Memory B cell (primary cell): Measurements from ENCODE around the gene TMEM204.

Experiments used
- ATAC-seq: fragments of 150-1000 bp; cut with Tn5 transposase; 2 replicates; pipeline ENCODE4 v1.10.0; 2021; ENCODE audit warnings: low read depth, mild to moderate bottlenecking, moderate library complexity
- DNase-seq, 2 donors: peaks; one replicate each; pipeline ENCODE4 v3.0.0; 2022; ENCODE audit warnings: low spot score in 2 of 2
- H3K27ac Mint-ChIP-seq: one replicate; pipeline ENCODE4 v1.8.0; 2022; ENCODE audit warnings: mild to moderate bottlenecking, moderate library complexity, mixed read lengths
- H3K27me3 Mint-ChIP-seq: one replicate; pipeline ENCODE4 v1.8.0; 2022; ENCODE audit warnings: mixed read lengths
- H3K36me3 Mint-ChIP-seq: one replicate; pipeline ENCODE4 v1.8.0; 2022; ENCODE audit warnings: mild to moderate bottlenecking, mixed read lengths
- H3K4me1 Mint-ChIP-seq: one replicate; pipeline ENCODE4 v1.8.0; 2022; ENCODE audit warnings: mixed read lengths
- H3K4me3 Mint-ChIP-seq: one replicate; pipeline ENCODE4 v1.8.0; 2022; ENCODE audit warnings: mild to moderate bottlenecking, moderate library complexity, mixed read lengths
- H3K9me3 Mint-ChIP-seq: one replicate; pipeline ENCODE4 v1.8.0; 2022; ENCODE audit warnings: mixed read lengths

TMEM204 gene

DNA sequence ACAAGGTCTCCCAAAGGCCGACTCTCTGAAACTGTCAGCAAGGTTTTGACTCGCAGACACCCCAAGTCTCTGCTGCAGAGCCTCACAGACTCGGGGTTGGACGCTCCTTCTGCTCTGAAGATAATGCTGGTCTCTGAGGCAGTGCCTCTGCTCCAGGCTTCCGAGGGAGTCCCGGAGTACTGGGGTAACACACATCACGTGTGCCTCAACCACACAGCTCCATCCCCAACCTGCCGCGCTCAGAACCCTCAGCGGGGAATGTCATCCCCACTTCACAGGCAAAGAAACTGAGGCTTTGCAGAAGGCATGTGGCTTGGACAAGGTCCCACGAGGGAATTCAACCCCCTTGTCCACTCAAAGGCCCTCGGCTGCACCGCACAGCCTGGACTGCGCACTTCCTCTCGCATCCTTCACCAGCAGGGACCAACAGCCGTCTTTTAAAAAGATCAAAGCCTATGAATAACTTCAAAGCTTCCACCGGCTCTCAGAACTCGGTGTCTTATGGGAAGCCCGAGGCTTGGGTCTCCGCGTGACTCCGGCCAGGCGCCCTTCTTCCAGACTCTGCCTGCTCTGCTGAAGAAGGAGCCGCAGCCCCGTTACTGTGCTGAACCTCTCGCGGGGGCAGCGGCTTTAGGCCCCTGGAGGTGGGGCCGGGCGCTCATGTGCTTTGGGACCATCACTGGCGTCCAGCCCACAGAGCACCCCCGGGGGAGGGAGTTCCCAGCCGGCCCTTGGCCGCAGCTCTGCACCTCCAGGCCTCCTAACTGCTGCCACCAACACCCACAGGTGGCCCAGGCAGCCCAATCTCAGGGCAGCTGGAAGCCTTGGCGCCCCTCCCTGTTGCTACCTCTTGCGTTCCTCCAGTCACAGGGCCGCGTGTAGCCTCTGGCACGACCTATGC lies 2.2 kb downstream of the TMEM204 start:
- H3K36me3 Mint-ChIP-seq, result no peaks in the 10 kb centered on the region
- peaks cover 2% of the 10 kb centered on the region for H3K27me3 Mint-ChIP-seq
- no peaks in the 10 kb centered on the region for H3K9me3 Mint-ChIP-seq
- ATAC-seq (no peak), DNase-seq (no peak)
- H3K27ac Mint-ChIP-seq, result no peak overlapping the region
- H3K4me1 Mint-ChIP-seq, result peaks cover 16% of the 10 kb centered on the region
- no peak overlapping the region for H3K4me3 Mint-ChIP-seq

DNA sequence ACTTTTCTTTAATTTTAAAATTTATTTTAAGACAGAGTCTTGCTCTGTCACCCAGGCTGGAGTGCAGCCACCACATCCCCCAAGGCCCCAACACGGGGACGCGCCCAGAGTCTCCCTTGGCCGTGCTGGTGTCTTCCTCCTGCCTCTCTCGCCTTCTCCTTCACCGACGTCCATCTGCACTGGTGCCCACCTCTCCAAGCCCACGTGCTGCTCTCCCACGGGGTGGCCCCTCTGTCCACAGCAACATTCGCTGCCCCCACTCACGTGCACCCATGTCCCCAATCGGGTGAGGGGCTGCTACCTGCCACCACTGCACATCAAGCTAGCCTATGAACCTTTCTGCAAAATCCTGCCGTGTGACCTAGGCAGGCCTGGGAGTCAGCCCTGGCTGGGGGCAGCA lies 3.1 kb downstream of the TMEM204 start:
- Mint-ChIP-seq H3K9me3 (no peaks in the 10 kb centered on the region), H3K4me3 (no peak overlapping the region), H3K4me1 (peaks cover 16% of the 10 kb centered on the region), H3K27ac (no peak overlapping the region), H3K27me3 (peaks cover 2% of the 10 kb centered on the region), H3K36me3 (no peaks in the 10 kb centered on the region)
- no peak for DNase-seq
- no peak for ATAC-seq

DNA sequence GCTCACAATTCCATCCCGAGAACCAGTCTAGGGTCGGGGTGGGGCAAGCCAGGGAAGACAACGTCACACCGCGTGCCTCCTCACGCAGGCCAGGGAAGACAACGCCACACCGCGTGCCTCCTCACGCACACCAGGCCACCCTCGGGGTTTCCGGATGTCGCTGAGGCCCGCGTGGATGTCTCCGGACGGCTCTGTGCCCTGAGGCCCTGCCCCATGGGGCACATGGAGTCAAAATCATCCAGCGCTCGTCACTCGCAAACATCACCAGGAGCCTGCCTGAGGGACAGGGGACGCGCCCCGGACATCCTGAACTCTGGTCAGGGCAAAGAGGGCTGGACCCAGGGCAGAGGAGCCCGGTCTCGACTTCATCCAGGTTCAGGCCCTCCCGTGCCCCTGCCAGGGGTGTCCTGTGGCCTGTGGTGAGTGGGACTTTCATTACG lies 3.7 kb downstream of the TMEM204 start:
- Mint-ChIP-seq H3K27ac (no peak overlapping the region), H3K36me3 (no peaks in the 10 kb centered on the region), H3K4me3 (no peak overlapping the region)

DNA sequence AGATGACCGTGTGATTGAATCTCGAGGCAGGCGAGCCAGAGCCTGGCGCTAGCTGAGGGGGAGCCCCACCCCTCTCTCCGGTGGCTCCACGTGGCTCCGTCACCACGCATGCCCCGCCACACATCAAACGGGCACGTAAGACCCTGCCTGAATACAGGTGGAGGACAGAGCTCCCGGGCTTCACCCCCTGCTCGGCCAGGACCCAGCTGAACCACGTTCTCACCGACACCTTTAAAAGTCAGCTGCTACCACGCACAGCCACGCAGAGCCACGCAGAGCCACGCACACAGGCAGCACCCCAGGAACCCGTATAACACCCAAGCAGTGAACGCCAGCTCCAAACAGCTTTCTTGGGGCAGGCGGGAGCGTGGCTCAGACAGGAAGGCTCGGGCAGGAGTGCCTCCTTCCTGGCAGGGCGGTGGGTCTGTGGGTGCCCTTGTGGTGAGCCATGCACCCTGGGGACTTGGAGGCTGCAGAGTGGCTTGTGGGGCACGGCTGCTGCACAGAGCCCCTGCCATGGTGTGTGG lies 4.4 kb downstream of the TMEM204 start:
- no peak overlapping the region for H3K4me3 Mint-ChIP-seq
- H3K27ac Mint-ChIP-seq, result no peak overlapping the region
- H3K4me1 Mint-ChIP-seq, result peaks cover 16% of the 10 kb centered on the region
- DNase-seq (no peak), ATAC-seq (peak; percentile 26)
- no peaks in the 10 kb centered on the region for H3K36me3 Mint-ChIP-seq
- H3K9me3 Mint-ChIP-seq, result no peaks in the 10 kb centered on the region
- peaks cover 2% of the 10 kb centered on the region for H3K27me3 Mint-ChIP-seq

More for the DNA sequence above, 3.7 kb downstream of the TMEM204 start:
- no peak for ATAC-seq
- peaks cover 2% of the 10 kb centered on the region for H3K27me3 Mint-ChIP-seq
- no peak for DNase-seq
- no peaks in the 10 kb centered on the region for H3K9me3 Mint-ChIP-seq
- peaks cover 16% of the 10 kb centered on the region for H3K4me1 Mint-ChIP-seq

DNA sequence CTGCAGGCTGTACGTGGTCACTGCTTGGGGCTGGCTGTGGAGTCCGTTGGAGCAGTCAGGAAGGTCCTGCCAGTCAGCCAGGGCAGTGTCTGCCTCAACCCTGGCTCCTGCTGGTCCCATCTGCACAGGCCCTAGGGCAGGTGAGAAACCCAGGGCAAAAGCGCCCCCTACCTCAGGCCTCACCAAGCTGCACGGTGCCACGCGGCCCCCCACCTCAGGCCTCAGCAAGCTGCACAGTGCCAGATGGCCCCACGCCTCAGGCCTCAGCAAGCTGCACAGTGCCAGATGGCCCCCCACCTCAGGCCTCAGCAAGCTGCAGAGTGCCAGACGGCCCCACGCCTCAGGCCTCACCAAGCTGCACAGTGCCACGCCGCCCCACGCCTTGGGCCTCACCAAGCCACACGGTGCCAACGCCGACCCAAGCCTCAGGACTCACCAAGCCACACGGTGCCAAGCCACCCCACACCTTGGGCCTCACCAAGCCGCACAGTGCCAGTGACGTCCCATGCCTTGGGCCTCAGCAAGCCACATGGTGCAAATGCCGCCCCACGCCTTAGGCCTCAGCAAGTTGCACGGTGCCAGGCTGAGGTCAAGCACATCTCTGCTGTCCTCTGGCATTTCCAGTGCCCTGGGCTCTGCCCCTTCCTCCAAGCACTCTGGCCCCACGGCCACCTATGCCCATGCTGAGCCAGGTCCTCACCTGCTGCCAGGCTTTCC lies 5.5 kb downstream of the TMEM204 start:
- peaks cover 2% of the 10 kb centered on the region for H3K27me3 Mint-ChIP-seq
- H3K4me1 Mint-ChIP-seq, result peaks cover 21% of the 10 kb centered on the region
- H3K27ac Mint-ChIP-seq, result peak overlapping the region; percentile 58
- peak; percentile 74 for ATAC-seq
- no peak overlapping the region for H3K4me3 Mint-ChIP-seq
- DNase-seq, result peak in 1 of 2 donors; percentile 43
- H3K36me3 Mint-ChIP-seq, result no peaks in the 10 kb centered on the region
- H3K9me3 Mint-ChIP-seq, result no peaks in the 10 kb centered on the region

DNA sequence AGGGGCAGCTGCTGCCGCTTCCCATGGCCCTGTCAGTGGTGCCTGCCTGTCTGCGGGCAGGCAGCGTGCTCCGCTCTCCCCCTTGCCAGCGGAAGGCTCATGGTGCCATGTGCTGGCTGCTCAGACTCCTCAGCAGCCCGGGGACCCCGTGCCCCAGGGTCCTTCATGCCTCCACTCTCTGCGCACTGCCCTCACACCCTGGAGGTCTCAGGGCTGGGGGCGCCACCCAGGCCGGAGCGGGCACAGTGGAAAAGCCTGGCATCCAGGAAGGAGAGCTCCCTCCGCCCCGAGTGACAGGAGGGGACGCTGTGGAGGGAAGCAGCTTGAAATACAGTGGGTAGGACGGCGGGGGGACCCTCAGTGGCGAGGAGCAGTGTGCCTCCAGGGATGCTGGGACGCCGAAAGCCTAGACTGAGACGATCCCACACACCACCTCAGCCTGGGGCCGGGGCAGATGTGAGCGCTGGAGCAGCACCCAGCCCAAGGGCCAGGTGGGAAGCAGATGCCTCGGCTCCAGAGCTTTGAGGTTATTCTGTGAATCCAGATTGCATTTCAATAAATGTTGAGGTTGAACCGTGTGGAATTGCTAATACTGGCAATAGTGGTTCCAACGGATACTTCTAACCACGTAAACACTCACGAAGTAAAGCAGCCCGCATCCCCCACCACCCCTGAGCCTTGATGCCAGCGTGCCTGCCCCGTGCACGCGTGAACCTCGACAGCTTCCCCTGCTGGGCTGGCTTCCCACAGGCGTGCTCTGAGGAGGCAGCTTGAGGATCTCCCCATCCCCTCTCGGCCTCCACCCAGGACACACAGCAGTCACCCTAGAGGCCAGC lies 6.5 kb downstream of the TMEM204 start:
- Mint-ChIP-seq H3K9me3 (no peaks in the 10 kb centered on the region), H3K27ac (peak overlapping the region; percentile 58), H3K4me3 (no peak overlapping the region), H3K4me1 (peaks cover 20% of the 10 kb centered on the region), H3K27me3 (peaks cover 1% of the 10 kb centered on the region), H3K36me3 (no peaks in the 10 kb centered on the region)
- no peak for ATAC-seq
- no peak for DNase-seq

DNA sequence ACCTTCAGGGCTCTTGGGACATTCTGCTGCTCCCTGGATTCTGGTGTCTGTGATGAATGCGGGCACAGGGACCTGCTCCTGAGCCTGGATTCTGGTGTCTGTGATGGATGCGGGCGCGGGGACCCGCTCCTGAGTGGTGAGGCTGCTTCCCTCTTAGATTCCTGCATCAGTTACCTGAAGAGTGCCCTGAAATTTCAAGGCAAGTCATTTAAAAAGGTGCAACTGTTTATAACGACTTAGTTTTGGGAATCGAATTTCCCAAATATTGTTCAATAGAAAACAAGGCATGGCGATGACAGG lies 7.0 kb downstream of the TMEM204 start:
- H3K4me1 Mint-ChIP-seq, result peaks cover 20% of the 10 kb centered on the region
- DNase-seq (no peak), ATAC-seq (no peak)
- H3K27me3 Mint-ChIP-seq, result no peaks in the 10 kb centered on the region
- no peak overlapping the region for H3K4me3 Mint-ChIP-seq
- H3K27ac Mint-ChIP-seq, result no peak overlapping the region
- no peaks in the 10 kb centered on the region for H3K36me3 Mint-ChIP-seq
- H3K9me3 Mint-ChIP-seq, result no peaks in the 10 kb centered on the region

DNA sequence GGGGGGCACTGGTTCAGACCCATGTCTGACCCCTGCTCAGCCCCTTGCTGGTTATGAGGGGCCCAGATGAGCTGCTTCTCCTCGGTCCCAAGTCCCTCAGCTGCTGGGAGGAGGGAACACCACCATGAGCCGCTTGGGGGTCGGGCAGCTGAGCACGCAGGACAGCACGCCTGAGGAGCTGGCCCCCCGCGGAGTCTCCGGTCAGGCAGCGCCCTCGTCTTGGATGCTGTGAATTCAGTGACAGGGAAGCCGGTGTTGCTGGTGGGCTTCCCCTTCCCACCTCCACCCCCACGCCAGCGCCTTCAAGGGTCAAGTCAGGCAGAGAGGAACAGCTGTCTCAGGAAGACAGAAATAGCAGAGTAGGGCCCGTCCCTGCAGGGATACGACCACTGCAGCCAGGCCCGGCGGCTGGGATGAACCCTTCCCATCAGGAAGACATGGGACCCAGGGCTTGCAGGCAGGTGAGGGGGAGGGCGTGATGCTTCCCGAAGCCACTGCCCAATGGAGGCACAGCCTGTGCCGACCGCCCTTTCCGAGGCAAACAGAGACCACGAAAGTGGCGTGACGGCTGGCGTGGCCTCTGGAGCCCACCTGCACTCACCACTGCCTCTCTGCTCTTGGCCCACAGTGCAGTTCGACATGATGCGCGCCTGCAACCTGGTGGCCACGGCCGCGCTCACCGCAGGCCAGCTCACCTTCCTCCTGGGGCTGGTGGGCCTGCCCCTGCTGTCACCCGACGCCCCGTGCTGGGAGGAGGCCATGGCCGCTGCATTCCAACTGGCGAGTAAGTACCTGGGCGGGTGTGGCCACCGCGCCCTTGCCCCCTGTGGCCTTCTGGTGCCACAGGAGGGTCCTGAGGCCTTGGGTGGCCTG lies 8.1 kb downstream of the TMEM204 start:
- no peak for ATAC-seq
- no peak overlapping the region for H3K4me3 Mint-ChIP-seq

DNA sequence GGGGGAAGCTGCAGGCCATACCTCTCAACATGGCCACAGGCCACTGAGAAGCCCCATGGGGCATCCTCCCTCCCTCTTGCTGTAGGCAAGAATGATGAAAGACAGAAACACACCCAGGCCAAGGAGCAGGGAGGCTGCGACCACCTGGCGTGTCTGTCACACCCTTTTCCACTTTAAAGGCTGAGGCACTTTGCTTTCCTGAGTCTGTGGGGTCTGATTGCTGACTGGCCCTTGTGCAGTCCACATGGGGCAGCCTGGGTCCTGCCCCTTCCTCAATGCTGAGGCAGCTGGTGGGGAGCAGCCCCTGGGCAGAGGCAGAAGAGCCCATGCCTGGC lies 8.7 kb downstream of the TMEM204 start:
- Mint-ChIP-seq H3K27ac (no peak overlapping the region), H3K9me3 (no peaks in the 10 kb centered on the region), H3K4me3 (no peak overlapping the region), H3K4me1 (peaks cover 21% of the 10 kb centered on the region), H3K27me3 (no peaks in the 10 kb centered on the region), H3K36me3 (no peaks in the 10 kb centered on the region)
- DNase-seq (no peak), ATAC-seq (no peak)

More for the DNA sequence above, 8.1 kb downstream of the TMEM204 start:
- no peak for DNase-seq
- Mint-ChIP-seq H3K36me3 (no peaks in the 10 kb centered on the region), H3K27me3 (no peaks in the 10 kb centered on the region), H3K4me1 (peaks cover 21% of the 10 kb centered on the region), H3K27ac (no peak overlapping the region), H3K9me3 (no peaks in the 10 kb centered on the region)

DNA sequence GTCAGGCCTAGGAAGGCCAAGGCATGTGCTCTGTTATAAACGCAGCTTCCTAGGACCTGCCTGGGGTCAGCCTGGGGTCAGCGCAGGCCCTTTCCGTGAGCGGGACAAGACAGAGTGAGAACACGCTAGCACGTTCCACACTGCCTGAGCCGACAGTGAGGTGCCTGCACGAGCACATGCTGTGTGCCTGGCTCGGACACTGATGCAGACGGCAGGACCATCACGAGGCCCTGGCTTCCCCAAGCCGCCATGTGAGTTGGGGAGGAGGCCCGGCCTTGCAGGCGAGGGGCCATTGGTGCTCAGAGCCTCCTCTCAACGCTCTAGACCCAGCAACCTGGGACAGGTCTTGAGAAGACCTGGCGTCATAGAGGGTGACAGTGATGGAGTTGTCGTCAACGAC lies 9.1 kb downstream of the TMEM204 start:
- Mint-ChIP-seq H3K4me3 (no peak overlapping the region), H3K4me1 (peaks cover 21% of the 10 kb centered on the region), H3K36me3 (no peaks in the 10 kb centered on the region), H3K9me3 (no peaks in the 10 kb centered on the region), H3K27me3 (no peaks in the 10 kb centered on the region), H3K27ac (no peak overlapping the region)
- ATAC-seq (no peak), DNase-seq (no peak)

DNA sequence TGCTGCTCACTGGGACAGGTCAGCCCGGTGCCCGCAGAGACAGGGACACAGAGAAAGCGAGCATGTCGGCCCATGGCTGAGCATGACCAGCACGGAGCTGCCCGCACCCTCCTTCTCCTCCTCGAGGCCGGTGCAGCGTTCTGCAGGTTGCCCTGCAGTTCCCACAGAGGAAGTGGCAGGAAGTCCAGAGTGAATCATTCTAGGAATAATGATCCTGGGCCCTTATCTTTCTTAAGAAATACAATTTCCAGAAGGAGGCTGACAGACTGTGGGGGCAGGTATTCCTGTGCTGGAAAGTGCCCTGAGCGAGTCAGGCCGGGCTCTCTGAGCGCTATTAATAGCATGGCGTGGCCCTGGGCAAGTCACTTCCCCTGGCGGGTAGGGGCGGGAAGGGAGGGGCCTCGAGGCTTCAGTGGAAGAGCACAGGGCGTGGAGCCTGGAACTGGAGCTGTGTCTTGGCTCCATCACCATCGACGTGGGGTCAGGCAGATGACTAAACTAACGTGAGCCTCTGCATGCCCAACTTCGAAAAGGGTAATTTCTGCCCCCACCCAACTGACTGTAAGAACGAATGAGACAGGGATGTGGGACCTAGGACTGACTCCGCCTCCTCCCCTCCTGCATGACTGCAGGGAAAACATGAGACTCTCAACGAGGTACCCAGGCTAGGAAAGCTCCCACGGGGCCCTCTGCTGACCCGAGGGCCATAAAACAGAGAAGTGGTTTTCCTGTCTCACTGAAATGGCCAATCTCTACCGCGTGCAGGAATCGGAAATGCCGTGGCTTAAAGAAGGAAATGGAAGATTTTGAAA lies 9.8 kb downstream of the TMEM204 start:
- no peaks in the 10 kb centered on the region for H3K27me3 Mint-ChIP-seq
- peak overlapping the region; percentile 36 for H3K27ac Mint-ChIP-seq
- peak; percentile 68 for ATAC-seq
- peaks cover 18% of the 10 kb centered on the region for H3K4me1 Mint-ChIP-seq
- H3K36me3 Mint-ChIP-seq, result no peaks in the 10 kb centered on the region
- peak in 1 of 2 donors; percentile 14 for DNase-seq
- peak overlapping the region; percentile 72 for H3K4me3 Mint-ChIP-seq
- no peaks in the 10 kb centered on the region for H3K9me3 Mint-ChIP-seq

DNA sequence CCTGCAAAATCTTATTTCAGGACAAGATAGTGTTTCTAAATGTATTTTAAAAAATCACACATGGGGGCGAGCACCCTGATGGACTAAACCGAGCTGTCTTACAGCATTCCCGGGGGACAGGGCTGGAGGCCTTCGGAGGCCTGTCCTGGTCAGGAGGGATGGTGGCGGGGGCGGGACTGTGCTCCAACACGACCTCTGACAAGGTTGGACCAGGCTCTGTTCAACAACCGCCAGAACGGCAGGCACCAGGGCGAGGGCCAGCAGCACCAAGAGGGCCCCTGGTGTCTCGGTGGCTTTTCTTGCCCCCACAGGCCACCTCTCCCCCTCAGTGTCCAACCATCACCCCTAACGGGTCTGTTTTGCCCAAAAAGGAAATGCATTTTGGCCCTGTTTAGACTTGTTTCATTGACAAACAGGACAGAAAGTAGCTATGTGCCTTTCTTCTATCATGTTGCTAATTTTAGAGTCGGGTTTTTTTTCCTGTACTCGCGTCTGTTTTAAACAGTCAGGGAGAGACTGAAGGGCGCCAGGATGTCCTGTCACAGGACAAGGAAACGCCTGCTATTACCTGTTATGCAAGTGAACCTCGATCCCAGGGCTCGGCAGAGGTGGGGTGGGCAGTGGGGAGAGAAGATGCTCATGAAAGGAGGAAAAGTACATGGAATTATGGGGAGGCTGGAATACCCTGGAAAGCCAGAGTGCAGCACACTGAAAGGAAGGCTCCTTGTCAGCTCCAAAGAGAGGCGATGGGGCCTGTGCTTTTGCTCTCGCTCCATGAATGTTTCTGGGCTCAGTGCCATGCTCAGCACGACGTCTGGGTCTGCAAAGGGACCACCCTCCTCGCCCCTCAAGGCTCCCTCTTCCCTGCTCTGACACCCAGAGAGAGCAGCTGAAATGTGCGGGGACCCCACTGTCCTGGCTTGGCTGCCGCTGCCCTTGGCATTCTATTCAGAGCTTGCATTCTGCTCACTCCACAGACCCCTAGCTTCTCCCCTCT lies 11.9 kb downstream of the TMEM204 start:
- no peaks in the 10 kb centered on the region for H3K36me3 Mint-ChIP-seq
- no peaks in the 10 kb centered on the region for H3K27me3 Mint-ChIP-seq
- H3K4me3 Mint-ChIP-seq, result no peak overlapping the region
- H3K27ac Mint-ChIP-seq, result no peak overlapping the region
- ATAC-seq, result no peak
- peaks cover 8% of the 10 kb centered on the region for H3K4me1 Mint-ChIP-seq
- DNase-seq, result no peak
- no peaks in the 10 kb centered on the region for H3K9me3 Mint-ChIP-seq
